Glutamatergic neuron (in vitro differentiated cells): Measurements from ENCODE around the gene CR1L. TPM values are rescaled to one million over a fixed set of nuclear protein-coding genes. Genes with fewer than 3 reads are reported as not detected.
A peak's percentile ranks its signal among the peaks of the same experiment; 100 is the strongest.

Source experiments
- DNase-seq: peaks from one replicate; pipeline ENCODE4 v3.0.0; 2022
- H3K27ac Mint-ChIP-seq: one replicate; pipeline ENCODE4 v1.8.0; 2020; ENCODE audit warnings: mild to moderate bottlenecking, mixed read lengths, inconsistent platforms; ENCODE audit not compliant: unreplicated experiment
- H3K27me3 Mint-ChIP-seq: one replicate; pipeline ENCODE4 v1.8.0; 2020; ENCODE audit warnings: mild to moderate bottlenecking, moderate library complexity, mixed read lengths, inconsistent platforms; ENCODE audit not compliant: unreplicated experiment
- H3K36me3 Mint-ChIP-seq: one replicate; pipeline ENCODE4 v1.8.0; 2020; ENCODE audit warnings: mild to moderate bottlenecking, mixed read lengths, inconsistent platforms; ENCODE audit not compliant: unreplicated experiment
- H3K4me1 Mint-ChIP-seq: one replicate; pipeline ENCODE4 v1.8.0; 2020; ENCODE audit warnings: mild to moderate bottlenecking, low read depth, mixed read lengths, inconsistent platforms; ENCODE audit not compliant: unreplicated experiment
- H3K4me3 Mint-ChIP-seq: one replicate; pipeline ENCODE4 v1.8.0; 2020; ENCODE audit warnings: mild to moderate bottlenecking, mixed read lengths, inconsistent platforms; ENCODE audit not compliant: unreplicated experiment
- H3K9me3 Mint-ChIP-seq: one replicate; pipeline ENCODE4 v1.8.0; 2020; ENCODE audit warnings: mild to moderate bottlenecking, moderate library complexity, mixed read lengths, inconsistent platforms; ENCODE audit not compliant: unreplicated experiment
- total RNA-seq: library from RNA; stranded (reverse); fragmentation: NEBNext Ultra II Directional; extraction: Animal tissue kit (Norgen Biotek cat#: 25700); gene quantifications from one replicate; pipeline ENCODE4 v1.2.1, GENCODE V29; 2021; ENCODE audit not compliant: unreplicated experiment
- TF ChIP-seq, protein P1 (sequence below): fragments of 200-600 bp; sonication (generic); IDR thresholded peaks from one replicate; pipeline ENCODE4 v1.5.0; 2021; ENCODE audit not compliant: partially characterized antibody, unreplicated experiment

The CR1L gene
- total RNA-seq, 1 donor from 2014 or later, result not detected

- DNase-seq, result no peak
Observed at GRCh38 chr1:207666342-207666741, 21.4 kb downstream of the CR1L start.

GRCh38 chr1:207669528-207670009 is 24.6 kb downstream of the CR1L start:
- Mint-ChIP-seq H3K9me3 (no peaks in the 10 kb centered on the region), H3K4me3 (peak overlapping the region; percentile 73), H3K27ac (no peak overlapping the region), H3K36me3 (no peaks in the 10 kb centered on the region), H3K4me1 (no peaks in the 10 kb centered on the region), H3K27me3 (peaks cover 4% of the 10 kb centered on the region)
- no peak for DNase-seq
- TF ChIP-seq, protein P1, sequence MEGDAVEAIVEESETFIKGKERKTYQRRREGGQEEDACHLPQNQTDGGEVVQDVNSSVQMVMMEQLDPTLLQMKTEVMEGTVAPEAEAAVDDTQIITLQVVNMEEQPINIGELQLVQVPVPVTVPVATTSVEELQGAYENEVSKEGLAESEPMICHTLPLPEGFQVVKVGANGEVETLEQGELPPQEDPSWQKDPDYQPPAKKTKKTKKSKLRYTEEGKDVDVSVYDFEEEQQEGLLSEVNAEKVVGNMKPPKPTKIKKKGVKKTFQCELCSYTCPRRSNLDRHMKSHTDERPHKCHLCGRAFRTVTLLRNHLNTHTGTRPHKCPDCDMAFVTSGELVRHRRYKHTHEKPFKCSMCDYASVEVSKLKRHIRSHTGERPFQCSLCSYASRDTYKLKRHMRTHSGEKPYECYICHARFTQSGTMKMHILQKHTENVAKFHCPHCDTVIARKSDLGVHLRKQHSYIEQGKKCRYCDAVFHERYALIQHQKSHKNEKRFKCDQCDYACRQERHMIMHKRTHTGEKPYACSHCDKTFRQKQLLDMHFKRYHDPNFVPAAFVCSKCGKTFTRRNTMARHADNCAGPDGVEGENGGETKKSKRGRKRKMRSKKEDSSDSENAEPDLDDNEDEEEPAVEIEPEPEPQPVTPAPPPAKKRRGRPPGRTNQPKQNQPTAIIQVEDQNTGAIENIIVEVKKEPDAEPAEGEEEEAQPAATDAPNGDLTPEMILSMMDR, result no peak

More at GRCh38 chr1:207666342-207666741, 21.4 kb downstream of the CR1L start:
- Mint-ChIP-seq H3K9me3 (peaks cover 5% of the 10 kb centered on the region), H3K36me3 (peaks cover 7% of the 10 kb centered on the region), H3K27ac (no peak overlapping the region), H3K4me3 (no peak overlapping the region), H3K4me1 (no peaks in the 10 kb centered on the region), H3K27me3 (peaks cover 4% of the 10 kb centered on the region)
- TF ChIP-seq, protein P1, result no peak

DNA sequence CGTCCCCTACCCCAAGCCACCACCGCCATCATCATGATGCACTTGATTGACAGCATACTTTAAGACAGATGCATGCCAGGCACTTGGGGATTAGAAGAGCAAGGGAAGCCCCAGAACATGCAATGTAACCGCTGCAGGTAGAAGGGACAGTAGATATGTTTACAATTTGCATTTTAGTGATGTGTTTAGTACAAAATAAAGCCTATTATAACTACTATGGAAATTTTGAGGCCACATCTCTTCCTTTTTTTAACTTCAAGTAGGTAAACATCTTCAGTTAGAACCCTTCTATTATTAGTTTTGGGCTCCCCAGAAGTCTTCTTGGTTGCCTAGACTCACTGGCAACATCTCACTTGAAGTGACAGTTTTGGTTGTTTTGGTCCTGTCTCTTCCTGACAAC is 25.3 kb downstream of the CR1L start:
- H3K4me3 Mint-ChIP-seq, result peak overlapping the region; percentile 73
- no peaks in the 10 kb centered on the region for H3K9me3 Mint-ChIP-seq
- no peak overlapping the region for H3K27ac Mint-ChIP-seq
- no peaks in the 10 kb centered on the region for H3K36me3 Mint-ChIP-seq
- TF ChIP-seq, protein P1, result no peak
- no peaks in the 10 kb centered on the region for H3K4me1 Mint-ChIP-seq
- DNase-seq, result no peak
- peaks cover 4% of the 10 kb centered on the region for H3K27me3 Mint-ChIP-seq

DNA sequence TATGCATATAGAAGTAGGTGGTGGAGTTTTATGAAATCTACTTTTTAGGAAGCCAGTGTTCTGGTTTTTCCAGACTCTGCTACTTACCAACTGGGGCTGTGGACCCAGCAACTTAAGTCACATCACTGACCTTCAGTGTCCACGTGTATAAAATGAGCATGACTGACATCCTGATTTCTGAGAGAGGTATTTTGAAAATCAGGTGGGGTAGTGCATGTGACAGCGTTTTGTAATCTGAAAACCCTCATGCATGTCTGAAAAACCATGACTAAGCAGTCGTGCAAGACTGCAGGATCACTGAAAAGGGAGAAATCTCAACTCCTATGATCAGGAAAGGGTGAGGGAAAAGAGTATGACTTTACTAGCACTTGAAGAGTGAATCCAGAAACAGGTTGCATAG is 26.1 kb downstream of the CR1L start:
- Mint-ChIP-seq H3K36me3 (no peaks in the 10 kb centered on the region), H3K4me1 (no peaks in the 10 kb centered on the region), H3K27me3 (peaks cover 4% of the 10 kb centered on the region), H3K4me3 (no peak overlapping the region), H3K27ac (no peak overlapping the region), H3K9me3 (no peaks in the 10 kb centered on the region)
- DNase-seq, result no peak
- TF ChIP-seq, protein P1, result no peak

- TF ChIP-seq, protein P1, result peak; percentile 27
- Mint-ChIP-seq H3K36me3 (no peaks in the 10 kb centered on the region), H3K27ac (no peak overlapping the region), H3K4me3 (no peak overlapping the region), H3K9me3 (no peaks in the 10 kb centered on the region), H3K4me1 (no peaks in the 10 kb centered on the region), H3K27me3 (peaks cover 4% of the 10 kb centered on the region)
- DNase-seq, result no peak
Observed at GRCh38 chr1:207672522-207673130, 27.7 kb downstream of the CR1L start.
